Activated CD8-positive, alpha-beta memory T cell treated with anti-CD3 and anti-CD28 coated beads, Interleukin-2, amount 50 U/mL, for 1 hour (primary cell): Measurements from ENCODE around the gene ABCC9.

Source experiments
- DNase-seq: peaks from one replicate; pipeline ENCODE4 v3.0.0-alpha.2; 2020; ENCODE audit errors: extremely low read depth

ABCC9 gene

DNA sequence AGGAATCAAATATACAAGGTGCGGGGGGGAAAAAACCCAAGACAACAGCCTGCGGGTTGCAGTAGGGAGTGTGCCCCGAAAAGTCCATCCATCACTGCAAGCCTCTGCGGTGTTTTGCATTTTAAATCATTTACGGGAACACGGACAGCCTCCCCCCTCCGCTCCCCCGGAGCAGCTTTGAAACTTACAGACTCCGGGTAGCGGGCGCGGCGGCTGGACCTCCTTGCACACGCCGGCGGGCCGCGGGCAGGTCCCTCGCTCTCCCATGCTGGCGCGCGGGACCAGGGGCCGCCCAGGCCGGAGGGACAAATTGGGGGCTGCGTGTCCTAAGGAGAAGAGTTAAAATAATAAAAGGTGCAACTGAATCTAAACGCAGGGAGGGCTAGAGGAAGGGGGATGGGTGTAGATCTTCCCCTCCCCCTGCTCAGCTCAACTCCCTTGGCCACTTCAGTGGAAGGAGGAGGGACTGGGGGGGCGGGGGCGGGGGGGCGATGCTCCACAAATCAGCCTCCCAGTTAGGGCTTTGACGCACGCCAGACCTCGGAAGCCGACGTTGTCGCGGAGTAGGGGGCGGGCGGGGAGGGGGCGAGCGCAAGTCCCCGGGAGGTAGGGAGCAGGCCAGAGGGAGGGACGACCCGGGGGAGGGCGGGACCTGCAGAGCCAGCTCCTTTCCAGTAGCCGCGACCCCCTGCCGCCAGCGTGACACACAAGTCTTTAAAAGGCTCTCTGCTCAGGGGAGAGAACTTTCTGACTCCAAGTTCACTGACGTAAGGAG lies 166.7 kb downstream of the ABCC9 start, which contains the start of gene KCNJ8:
KCNJ8 (minus strand) TSS at position 349 of the 775 bp plus-strand sequence. CDS start 1,090 bp downstream, outside the sequence.
- no peak for DNase-seq

DNA sequence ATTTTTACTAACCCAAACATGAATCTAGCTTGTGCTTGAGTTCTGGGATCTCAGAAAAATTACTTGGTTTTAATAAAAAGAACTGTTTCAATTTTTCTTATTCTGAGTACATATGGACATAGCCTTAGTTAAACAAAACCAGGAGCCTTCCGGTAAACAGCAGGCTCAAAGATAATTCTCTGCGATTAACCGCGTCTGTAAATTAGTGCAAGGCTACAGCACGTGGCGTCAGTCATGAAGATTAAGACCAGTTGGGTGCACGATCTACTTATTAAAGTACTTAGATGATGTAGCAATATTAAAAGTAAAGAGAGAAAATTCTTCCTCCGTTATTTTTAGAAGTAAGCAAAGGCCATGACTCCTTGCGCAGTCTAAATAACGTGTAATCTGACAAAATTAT lies 167.4 kb downstream of the ABCC9 start:
- no peak for DNase-seq

DNA sequence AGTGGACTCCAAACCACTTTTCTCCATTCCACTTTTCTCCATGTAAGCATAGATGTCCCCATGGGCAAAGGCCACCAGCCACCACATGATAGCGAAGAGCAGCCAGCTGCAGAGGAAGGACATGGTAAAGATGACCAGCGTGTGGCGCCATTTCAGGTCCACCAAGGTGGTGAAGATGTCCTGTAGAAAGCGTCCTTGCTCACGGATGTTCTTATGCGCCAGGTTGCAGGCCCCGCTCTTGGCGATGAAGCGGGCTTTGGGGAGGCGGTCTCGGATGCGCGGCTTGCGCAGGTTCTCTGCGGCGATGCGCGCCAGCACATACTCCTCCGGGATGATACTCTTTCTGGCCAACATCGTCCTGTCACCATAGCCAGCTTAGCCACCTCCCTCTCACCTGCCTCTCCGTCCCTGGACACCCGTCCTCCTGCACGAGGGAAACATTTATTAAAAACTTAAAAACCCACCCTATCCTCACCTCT lies 167.9 kb downstream of the ABCC9 start:
- DNase-seq: no peak

DNA sequence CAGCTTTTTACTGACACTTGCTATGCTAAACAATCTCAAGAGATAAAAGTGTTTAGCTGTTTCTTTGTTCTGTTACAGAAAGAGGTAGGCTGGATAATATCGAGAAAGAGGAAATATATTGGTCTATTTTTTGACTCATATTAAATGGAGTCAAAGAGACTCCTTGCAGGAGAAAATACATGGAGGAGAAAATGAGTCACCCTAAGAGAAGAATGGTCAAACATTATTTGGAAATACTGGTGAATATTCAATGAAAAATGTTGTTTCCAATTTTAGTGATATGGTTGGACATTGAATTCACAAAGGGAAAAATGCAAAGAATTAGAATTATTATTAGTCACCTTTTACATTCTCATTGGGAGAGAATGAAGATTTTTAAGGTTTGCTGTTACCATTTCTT lies 169.9 kb downstream of the ABCC9 start:
- DNase-seq: no peak

DNA sequence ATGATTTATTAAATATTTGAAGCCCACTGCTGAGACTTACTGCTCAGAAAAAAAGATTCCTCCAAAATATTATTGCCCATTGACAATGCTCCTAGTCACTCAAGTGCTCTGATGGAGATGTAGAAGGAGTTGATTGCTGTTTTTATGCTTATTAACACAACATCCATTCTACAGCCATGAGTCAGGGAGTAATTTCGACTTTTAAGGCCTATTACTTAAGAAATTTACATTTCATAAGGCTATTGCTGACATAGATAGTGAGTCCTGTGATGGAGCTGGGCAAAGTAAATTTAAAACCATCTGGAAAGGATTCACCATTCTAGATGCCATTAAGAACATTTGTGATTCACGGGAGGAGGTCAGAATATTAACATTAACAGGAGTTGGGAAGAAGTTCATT lies 171.9 kb downstream of the ABCC9 start:
- DNase-seq: no peak

DNA sequence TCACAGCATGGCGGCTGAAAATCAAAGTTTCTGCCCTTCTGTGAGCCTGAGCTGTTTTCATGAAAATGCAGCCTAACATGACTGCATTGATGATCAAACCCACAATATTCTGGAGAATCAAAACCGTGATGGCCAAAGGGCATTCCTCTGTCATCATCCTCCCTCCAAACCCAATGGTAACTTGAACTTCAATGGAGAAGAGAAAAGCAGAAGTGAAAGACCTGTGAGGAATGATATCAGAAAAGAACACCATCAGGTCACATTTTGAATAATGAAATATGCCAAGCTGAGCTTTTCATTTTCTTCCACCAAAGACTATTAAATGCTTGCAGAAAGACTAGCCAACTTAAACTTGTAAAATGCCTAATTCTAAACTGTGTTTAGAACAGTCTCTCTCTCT lies 174.8 kb downstream of the ABCC9 start:
- DNase-seq: no peak

DNA sequence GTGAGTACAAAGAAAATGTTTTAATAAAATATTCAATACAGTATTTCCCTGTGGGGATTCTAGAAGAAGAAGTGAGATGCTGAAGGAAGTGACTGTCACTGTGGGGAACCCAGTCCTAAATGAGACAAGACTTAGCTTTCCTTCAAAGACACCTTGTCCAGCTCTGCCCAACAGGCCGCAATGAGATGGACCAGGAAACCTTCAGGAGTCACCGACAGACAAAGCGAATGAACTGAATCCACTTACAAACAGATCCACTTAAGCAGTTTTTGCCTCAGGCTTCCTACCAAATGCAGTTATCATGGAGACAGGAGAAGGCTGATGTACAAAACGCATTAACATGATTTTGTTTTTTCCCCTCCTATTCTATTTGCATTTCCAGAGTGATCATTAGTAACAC lies 176.3 kb downstream of the ABCC9 start:
- DNase-seq: no peak

DNA sequence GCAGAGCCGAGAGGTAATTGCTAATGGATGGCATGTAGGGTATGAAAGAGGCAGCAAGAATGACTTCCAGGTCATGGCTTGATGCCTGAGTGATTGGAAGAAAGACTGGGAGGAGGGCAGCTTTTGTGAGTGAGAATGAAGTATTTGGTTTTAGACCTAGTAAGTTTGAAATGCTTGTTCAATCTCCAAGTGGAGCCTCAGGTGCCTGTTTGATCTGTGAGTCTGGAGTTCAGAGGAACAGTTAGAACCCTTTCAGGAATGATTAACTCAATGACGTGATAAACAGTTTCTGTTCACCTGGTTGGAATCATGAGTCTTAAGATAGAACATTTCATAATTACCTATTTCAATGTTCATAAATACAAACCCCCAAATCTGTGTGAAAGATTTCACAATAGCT lies 177.2 kb downstream of the ABCC9 start:
- DNase-seq: no peak

DNA sequence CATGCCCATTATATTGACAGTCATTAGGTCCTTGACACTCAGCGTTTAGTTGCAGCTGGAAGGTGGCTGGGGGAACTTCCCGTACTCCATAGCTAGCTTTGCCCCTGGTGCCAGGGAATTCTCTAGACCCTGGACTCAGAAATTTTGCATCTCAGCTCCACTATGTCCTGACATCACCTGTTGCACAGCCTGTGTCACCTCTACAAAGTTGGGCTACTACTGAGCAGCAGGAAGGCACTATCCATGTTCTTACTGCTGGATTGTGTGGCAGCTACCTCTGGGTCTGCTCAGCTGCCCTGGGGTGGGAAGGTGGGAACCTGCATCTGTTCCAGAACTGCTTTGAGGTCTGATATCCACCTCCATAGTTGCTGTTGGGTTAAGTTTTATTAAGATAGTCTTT lies 177.7 kb downstream of the ABCC9 start:
- DNase-seq: no peak

DNA sequence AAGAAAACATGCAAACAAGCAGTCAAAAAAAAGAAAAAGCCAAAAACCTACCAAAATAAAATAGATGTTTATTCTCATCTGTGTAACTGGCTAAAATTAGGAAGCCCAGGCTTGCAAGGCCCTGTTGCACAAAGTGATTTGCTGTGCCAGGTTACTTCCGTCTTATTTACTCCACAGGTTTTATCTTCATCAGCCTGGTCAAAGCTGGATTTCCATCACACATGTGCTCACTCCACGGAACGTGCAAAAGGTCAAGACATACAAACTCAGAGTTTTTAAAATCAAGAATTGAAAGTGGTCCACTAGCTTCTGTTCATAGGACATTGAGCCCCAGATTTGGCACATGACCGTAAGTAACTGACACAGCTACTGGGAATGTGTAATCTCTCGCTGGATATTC lies 181.5 kb downstream of the ABCC9 start:
- DNase-seq: no peak

DNA sequence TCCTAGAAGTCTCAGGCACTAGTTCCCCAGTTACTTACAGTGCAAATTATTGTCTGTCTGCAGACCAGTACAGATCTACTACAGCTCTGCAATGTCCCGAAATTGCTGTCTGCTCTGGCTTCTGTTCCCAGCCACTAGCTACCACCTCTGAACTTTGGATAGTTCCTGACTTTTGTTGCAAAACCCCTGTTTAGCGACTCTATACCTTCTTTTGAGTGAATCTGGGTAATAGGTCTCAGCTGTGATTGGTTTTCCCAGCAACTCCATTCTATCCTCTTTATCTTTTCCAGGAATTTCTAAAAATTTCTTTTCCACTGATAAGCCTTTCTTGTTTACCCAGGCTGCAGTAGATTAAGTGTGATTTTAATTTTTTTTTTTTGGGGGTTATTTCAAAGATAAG lies 183.5 kb downstream of the ABCC9 start:
- no peak for DNase-seq

DNA sequence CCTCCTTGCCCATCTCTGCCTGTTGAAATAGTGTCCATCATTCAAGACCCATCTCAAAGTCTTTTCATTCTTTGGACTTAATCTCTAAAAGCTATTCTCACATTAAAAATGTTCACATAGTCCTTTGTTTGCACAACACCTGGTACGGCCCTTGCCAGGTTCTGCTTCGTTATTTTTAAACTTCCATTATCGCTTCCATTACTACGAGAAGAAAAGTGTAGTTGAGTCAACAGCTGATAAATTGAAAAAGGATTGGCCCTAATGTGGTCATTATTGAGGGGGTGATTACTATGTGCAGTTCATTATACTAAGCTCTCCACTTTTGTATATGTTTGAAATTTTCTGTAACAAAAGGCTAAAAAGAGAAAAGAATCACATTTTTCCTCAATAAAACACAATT lies 184.5 kb downstream of the ABCC9 start:
- no peak for DNase-seq

DNA sequence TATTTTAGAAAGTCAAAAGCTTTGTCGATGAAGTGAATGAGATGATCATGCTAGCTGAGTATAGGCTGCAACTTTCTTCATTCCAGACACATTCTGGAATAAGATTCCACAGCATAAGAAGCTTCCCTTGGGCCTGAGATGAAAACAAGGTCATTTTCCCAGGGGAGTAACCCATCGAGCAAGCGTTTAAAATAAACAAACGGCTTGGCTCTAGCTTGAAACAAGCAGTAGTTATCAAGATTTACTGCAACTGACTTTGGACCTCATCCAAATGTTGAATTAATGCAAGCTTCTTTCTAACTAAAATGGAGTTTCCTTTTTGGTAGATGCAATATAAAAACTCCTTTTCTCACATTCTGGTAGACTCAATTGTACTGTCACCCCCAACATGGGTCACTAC lies 189.7 kb downstream of the ABCC9 start:
- DNase-seq: no peak
